NCI-H226 (cell line): ENCODE measurements around the gene PPP1R1B.

Experiments used
- DNase-seq: peaks from one replicate; pipeline ENCODE4 v3.0.0-alpha.2; 2015

Gene PPP1R1B

DNA sequence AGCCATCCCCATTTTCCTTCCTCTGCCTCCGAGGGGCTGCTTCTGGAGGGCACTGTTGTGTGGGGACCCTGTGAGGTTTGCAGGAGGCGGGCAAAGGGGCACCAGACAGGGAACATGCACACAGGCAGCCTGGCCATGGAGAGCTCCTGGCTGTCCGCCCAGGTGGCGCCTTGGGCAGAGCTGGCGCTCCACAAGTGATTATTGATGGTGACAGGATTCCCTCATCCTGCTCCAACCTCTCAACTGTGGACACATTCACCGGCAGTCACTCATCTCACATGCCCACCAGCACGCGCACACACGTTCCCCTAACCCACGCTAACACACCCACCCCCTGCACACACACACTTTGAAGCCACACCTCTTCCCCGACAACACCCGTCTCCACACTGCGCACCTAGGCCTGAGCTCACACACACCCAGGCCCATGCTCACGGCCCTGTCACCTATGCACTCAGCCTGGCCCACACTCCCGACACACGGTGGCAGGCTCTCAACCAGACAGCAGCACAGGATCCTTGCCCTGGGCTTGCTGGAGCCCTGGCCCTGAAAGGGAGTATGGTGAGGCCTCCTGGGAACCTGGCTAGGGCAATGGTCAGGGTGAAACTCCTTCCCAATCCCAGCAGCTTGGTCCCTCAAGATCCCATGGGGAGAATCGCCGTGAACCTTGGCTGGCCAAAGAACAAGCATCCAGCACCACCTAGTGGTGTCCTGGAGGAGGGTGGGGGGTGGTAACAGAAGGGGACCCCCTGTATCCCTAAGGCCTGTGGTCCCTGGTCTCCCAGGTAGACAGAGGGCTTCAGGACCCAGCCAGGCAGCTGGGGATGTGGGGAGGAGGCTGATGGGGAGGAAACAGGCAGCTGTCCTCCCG, 45.1 kb downstream of the PPP1R1B start:
- DNase-seq = no peak

DNA sequence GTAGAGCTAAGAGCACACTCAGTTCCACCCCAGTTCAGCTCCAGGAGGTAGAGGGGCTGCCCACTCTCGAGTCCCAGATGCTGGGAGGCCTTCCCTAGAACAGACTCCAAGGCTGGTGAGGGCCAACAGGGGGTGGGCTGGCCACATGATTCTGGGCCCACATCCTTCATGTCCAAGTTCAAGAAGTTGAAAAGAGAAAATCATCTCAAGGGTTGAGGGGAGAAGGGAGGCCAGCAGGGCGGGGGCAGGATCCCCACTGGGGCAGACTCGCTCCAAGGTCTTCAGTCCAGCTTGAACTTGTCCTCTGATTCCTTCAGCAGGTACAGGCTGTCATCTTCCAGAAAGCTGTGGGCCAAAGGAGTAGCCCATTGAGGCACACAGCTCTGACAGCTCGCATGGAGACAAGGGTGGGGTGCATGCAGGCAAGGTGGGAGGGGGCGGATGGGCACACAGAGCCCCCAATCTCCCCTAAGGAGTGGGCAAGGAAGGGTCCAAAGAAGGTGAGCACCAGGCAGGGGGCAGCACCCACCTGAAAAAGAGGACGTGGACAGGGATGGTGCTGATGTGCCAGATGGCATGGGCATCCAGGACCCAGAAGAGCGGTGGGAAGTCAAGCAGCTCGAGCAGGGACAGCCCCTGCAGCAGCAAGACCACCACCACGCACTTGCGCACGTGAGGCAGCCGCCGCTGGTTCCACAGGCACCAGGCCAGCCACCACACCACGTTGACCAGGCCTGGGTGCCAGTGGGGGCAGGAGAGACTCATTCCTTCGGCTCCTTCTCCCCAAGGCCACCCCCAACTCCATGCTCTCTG, 46.0 kb downstream of the PPP1R1B start:
- no peak for DNase-seq

- no peak for DNase-seq
These were observed 46.8 kb downstream of the PPP1R1B start for GRCh38 chr17:39673335-39674081.

GRCh38 chr17:39674179-39674578, 47.4 kb downstream of the PPP1R1B start:
- no peak for DNase-seq

GRCh38 chr17:39674702-39675389, 48.1 kb downstream of the PPP1R1B start:
- no peak for DNase-seq

DNA sequence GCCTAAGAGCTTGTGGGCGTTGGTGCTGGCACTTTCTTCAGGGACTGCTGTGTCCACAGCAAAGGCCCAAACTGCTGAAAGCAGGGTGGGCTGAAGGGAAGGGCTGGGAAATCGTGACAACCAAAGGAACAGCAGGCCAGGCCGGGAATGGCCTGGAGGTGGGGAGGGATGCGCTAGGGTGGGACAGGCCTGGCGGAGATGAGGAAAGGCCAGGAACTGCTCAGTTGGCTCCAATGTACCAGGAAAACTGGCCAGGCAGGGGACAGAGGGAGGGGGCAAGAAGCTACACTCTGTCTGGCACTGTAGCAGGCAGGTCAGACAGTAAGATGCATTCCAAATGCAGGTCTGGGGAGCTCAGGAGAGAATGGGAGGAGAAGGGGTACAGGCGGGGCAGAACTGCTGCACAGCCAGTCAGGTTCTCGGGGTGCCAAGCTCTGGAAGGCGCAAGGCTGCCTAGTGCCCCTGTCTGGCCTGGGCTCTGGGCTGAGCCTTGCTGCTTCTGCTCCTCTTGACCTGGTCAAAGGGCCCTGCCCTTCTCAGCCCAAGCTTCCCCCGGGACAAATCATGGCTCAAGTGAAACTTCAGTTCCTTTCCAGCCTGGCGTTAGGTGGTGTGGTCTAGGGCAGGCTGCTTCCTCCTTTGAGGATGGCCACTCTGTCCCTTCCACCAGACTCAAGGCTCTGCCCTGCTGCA, 48.8 kb downstream of the PPP1R1B start:
- no peak for DNase-seq

- no peak for DNase-seq
These were observed 49.6 kb downstream of the PPP1R1B start for GRCh38 chr17:39676198-39676819.

GRCh38 chr17:39677072-39677471, 50.3 kb downstream of the PPP1R1B start:
- no peak for DNase-seq

DNA sequence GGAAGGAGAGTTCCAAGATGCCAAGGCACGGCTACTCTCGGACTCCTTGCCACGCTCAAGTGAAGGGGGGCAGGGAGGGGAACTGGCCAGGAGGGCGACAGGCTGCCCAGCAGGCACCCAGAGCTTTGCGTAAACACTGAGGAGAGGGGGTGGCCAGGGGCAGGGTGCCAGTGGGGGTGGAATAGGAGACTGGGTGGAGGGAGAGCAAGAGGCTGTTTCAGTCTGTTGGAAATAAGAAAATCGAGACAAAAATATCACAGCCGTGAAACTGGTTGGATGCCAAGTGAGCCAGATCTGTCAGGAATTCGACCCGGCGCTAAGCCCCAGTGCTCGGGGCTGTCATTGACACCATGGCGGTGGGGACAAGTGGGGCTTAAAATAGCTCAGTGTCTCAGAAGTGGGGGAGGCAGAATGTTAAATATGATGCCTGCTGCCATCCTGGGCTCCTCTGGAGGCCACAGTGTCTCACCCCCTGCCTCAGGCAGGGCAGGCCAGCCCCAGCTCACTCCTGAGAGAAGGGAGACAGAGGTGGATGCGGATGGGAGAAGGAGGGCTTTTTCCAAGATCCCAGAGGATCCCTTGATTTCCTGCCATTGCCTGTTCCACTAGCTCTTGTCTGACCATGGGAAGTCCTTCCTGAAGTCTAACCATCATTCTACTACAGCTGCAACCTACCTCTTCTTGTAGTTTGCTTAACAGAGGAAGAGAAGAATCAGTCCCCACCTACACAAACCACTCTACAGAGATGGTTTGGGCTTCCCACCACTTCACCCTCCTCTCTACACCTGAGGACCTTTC, 51.0 kb downstream of the PPP1R1B start:
- DNase-seq = no peak

GRCh38 chr17:39678340-39679116, 51.8 kb downstream of the PPP1R1B start:
- DNase-seq = no peak

- no peak for DNase-seq
These were observed 52.9 kb downstream of the PPP1R1B start for GRCh38 chr17:39679521-39680192.

- no peak for DNase-seq
These were observed 56.7 kb downstream of the PPP1R1B start for GRCh38 chr17:39683295-39683939.

DNA sequence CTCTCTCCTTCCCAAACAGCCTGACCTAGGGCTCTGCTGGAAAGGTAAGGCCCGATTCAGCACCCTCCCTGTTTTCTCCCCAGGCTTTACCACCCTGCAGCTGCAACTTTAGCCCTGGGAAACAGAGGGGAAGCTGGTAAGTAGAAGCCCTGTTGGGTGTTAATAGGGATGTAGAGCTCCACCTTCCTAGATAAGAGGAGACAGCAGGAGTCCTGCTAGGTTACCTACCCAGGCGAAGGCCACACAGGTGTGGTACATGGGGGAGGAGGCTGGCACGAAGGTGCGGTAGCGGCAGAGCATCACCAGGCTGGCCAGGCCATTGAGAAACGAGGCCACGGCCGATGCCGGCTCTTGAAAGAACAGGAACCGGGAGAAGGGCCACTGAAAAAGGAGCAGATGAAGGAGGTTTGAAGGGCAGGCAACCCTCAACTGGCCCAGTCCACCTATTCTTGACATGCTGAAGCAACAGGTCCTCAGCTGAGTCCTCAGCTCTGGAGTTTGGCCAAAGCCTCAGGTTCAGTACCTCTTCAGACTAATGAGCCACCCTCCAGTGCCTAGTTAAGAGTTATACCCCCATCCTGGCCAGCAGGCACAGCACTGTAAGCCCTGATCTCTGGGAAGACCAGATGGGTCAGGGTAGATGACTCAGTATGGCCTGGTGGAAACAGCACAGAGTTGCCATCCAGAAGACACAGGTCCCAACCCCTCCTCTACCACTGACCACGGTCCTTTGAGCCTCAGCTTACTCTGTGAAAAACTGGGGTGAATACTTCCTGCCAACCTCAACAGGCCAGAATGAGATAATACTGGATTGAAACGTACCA, 57.8 kb downstream of the PPP1R1B start:
- no peak for DNase-seq
